SK-N-MC (cell line): ENCODE data around the gene ATP2A2.

Experiments
- EZH2 ChIP-seq: fragments of 200-600 bp; sonication (generic); IDR thresholded peaks from one replicate; pipeline ENCODE4 v1.6.1; 2017; ENCODE audit warnings: antibody characterized with exemption
- POLR2AphosphoS5 ChIP-seq: IDR thresholded peaks from 2 replicates; pipeline ENCODE4 v1.6.1; 2012; ENCODE audit warnings: mild to moderate bottlenecking, low read depth, low read length, borderline replicate concordance

GRCh38 chr12:110366321-110367142 lies 85.5 kb downstream of the ATP2A2 start:
- TF ChIP-seq EZH2, result no peak
- TF ChIP-seq POLR2AphosphoS5, result no peak
